Pancreas (tissue), 10 donors: ENCODE data around the gene YBX1. TPM values are rescaled to one million over a fixed set of nuclear protein-coding genes. Genes with fewer than 3 reads are reported as not detected.
A peak's percentile ranks its signal among the peaks of the same experiment; 100 is the strongest.

ENCODE experiments used
- ATAC-seq, 4 donors: fragments of 200-7000 bp; cut with Tn5 transposase; one replicate each; pipeline versions ENCODE4 v1.8.0 to v1.9.1; 2020; ENCODE audit warnings: mild to moderate bottlenecking in 4 of 4, moderate library complexity in 4 of 4
- DNase-seq, 6 donors: peaks; one replicate each; pipeline ENCODE4 v3.0.0-alpha.2; 2020
- FAIRE-seq: peaks from 2 replicates; lab custom pipeline; 2012; peaks lifted over from hg19 to GRCh38; lab: Jason Lieb, UNC
- H3K27ac ChIP-seq, 4 donors: fragments of 200-600 bp; sonication (generic); 1 replicate in 3 of 4; 2 replicates in 1 of 4; pipeline versions ENCODE4 v1.5.0 to v1.8.0; 2020
- H3K27me3 ChIP-seq, 4 donors: fragments of 200-600 bp; one replicate each; pipeline ENCODE4 v1.8.0; 2021
- H3K36me3 ChIP-seq, 3 donors: fragments of 200-600 bp; sonication (generic) in 1 of 3; one replicate each; pipeline versions ENCODE4 v1.5.0 to v1.8.0; 2020 to 2021
- H3K4me1 ChIP-seq, 3 donors: fragments of 200-600 bp; one replicate each; pipeline ENCODE4 v1.8.0; 2021
- H3K4me3 ChIP-seq, 4 donors: fragments of 200-600 bp; sonication (generic) in 2 of 4; one replicate each; pipeline versions ENCODE4 v1.5.0 to v1.8.0; 2020 to 2021
- H3K9me3 ChIP-seq, 4 donors: fragments of 200-600 bp; one replicate each; pipeline ENCODE4 v1.8.0; 2021
- CTCF ChIP-seq, 4 donors: fragments of 200-600 bp; sonication (generic) in 3 of 4; IDR thresholded peaks; one replicate each; pipeline versions ENCODE4 v1.5.0 to v1.8.0; 2021; ENCODE audit warnings: antibody characterized with exemption in 4 of 4
- WGBS, 2 donors: extraction: QIAGEN DNeasy Blood & Tissue Kit; methylation state at CpG; one replicate each; pipeline ENCODE4 v1.1.7; 2013; 5-methylcytosine and 5-hydroxymethylcytosine counted together
- intact Hi-C, 3 donors: fragments of 100-400 bp; cut with DNase I; formaldehyde crosslinking; loops; one replicate each; pipeline versions ENCODE4 v1.11.1 to v1.14.2; 2022
- polyA plus RNA-seq, 2 donors: library from polyadenylated mRNA; stranded (reverse); fragments of 200-250 nt; gene quantifications; one replicate each; pipeline ENCODE4 v1.2.3, GENCODE V29; 2013
- total RNA-seq, 6 donors: library from RNA; stranded (reverse); fragmentation: NEBNext Ultra II Directional in 4 of 6; extraction: Animal tissue kit (Norgen Biotek cat#: 25700) in 4 of 6; gene quantifications; one replicate each; pipeline versions ENCODE4 v1.2.1 to v1.2.4, GENCODE V29; 2021 to 2023
- donor health status: healthy with polysubstance abuse.
- donor health status: DM: no; HTN: no; CAD: no; lungs with moderate emphysema.
- donor health status: DM: no; HTN: no; CAD: no.
- donor health status: control.
- donor health status: control.
- donor health status: Bipolar disorder and iron deficiency.
- donor health status: DM: yes; HTN: yes; CAD: no.
- donor health status: DM: no; HTN: no; CAD: no.
- donor health status: DM: no; HTN: no; CAD: no.
- donor health status: DM: yes; HTN: yes; CAD: no.

YBX1 gene
- total and polyA plus RNA-seq, 8 donors = 97.4 to 240 (median 196) TPM

DNA sequence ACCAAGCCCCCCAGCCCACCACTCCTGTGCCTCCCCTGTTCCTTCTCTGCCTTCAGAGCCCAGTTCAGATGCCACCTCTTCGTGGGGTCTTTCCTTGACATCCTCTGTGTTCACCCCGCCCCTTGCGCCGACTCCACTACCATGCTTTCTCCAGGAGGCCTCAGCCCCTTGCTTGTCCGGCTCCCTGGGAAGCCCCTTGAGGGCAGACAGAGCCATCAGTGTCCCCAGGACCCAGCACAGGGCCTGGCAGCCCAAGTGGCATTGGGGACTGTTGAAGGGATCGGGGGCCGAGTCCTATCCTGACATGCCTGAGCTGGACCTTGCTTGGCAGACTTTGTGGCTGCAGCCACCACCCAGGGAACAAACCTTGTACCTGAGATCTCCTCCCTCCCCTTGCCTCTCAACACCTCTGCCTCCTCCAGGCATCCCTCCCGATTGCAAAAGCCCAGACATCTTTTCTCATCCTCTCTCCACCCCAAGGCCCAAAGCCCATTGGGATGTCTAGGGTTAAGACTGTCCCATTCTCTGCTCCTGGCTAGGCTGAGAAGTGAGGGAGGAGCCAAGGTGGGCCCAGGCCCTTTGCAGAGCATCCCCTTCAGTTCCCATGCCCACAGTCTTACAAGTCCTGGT is 54.5 kb downstream of the YBX1 start:
- Histone ChIP-seq H3K27ac (no peak overlapping the region), H3K9me3 (no peaks in the 10 kb centered on the region), H3K4me3 (no peak overlapping the region), H3K4me1 (no peaks in the 10 kb centered on the region), H3K36me3 (no peaks in the 10 kb centered on the region), H3K27me3 (no peaks in the 10 kb centered on the region)
- ATAC-seq = no peak
- WGBS, 2 donors = 88 to 97% methylated on average over 7 to 8 of the region's 8 CpGs
- DNase-seq = no peak
- no peak for TF ChIP-seq CTCF (IDR thresholded peaks at IDR 0.05)
- no peak for FAIRE-seq
- intact Hi-C loops = no loop called here

GRCh38 chr1:42737257-42737656 is 55.0 kb downstream of the YBX1 start:
- no peak for FAIRE-seq
- WGBS, 2 donors = 33 to 38% methylated on average over 5 of the region's 5 CpGs
- peak; percentile 60 to 87 (median 76) for DNase-seq
- Histone ChIP-seq H3K36me3 (no peaks in the 10 kb centered on the region), H3K9me3 (no peaks in the 10 kb centered on the region), H3K27me3 (no peaks in the 10 kb centered on the region), H3K4me3 (no peak overlapping the region), H3K4me1 (no peaks in the 10 kb centered on the region), H3K27ac (no peak overlapping the region)
- peak; percentile 72 to 91 (median 88) for ATAC-seq
- intact Hi-C loops = no loop called here
- no peak for TF ChIP-seq CTCF (IDR thresholded peaks at IDR 0.05)

DNA sequence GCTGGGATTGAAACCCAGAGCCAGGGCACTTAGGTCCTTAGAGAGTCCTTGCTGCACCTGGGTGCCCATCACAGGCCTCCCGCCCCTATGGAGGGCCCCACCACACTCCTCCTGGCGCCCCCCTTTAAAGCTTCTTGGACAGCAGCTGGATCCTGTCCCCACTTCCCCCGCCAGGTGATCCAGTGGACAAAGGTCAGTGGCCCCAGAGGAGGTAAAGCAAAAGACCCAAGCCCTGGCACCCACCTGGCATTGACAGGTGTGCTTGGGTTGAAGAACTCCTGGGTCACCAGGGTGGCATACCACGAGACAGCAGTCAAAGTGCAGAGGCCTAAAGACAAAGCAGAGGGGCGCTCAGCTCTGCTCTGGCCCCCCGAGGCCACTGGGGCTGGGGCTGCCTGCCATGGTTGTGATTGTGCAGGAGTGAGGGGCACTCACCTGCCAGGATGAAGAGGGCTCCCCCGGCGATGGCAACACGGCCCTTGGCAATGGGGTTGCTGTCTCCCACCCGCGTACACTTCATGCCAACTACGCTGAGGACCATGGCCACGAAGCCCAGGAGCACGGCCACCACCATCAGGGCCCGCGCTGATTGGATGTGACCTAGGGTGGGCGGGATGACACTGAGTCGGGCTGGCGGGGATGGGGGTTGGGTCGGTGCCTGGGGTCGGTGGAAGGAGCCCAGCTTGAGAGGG is 55.9 kb downstream of the YBX1 start:
- intact Hi-C loops = no loop called here
- FAIRE-seq (no peak), DNase-seq (peak in 1 of 6 donors; percentile 72), ATAC-seq (no peak)
- WGBS, 2 donors = 85% methylated on average over 21 of the region's 21 CpGs
- no peak overlapping the region for H3K27ac ChIP-seq
- TF ChIP-seq CTCF (IDR thresholded peaks at IDR 0.05) = no peak
- H3K36me3 ChIP-seq = no peaks in the 10 kb centered on the region
- H3K4me1 ChIP-seq = no peaks in the 10 kb centered on the region
- no peaks in the 10 kb centered on the region for H3K9me3 ChIP-seq
- H3K27me3 ChIP-seq = no peaks in the 10 kb centered on the region
- no peak overlapping the region for H3K4me3 ChIP-seq

DNA sequence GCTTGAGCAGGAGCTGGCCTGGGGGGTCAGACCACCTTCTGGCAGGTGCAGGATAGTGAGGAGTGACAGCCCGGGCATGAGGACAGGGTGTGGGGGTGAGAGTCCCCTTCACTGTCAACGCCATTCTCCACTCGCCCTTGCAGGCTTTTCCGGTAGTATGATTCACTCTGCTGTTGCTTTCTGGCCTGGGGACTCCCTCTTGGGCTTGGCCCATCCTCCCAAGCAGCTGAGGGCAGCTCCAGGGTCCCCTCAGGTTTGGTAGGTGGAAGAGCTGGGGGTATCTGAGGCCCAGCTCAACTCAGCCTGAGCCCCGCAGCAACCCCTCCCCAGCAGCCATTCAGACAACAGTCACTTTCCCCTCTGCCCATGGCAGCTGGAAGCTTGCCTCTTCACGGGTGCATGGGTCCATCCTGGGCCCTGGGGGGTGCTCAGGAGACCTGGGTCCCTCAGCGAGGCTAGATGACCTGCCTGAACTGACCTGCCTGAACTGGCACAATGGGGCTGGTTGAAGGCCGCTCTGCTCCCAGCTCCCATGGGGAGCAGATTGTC is 56.5 kb downstream of the YBX1 start:
- Histone ChIP-seq H3K4me3 (no peak overlapping the region), H3K27me3 (no peaks in the 10 kb centered on the region), H3K36me3 (no peaks in the 10 kb centered on the region), H3K9me3 (no peaks in the 10 kb centered on the region), H3K4me1 (no peaks in the 10 kb centered on the region), H3K27ac (no peak overlapping the region)
- DNase-seq (no peak), FAIRE-seq (no peak), ATAC-seq (no peak)
- TF ChIP-seq CTCF (IDR thresholded peaks at IDR 0.05) = no peak
- 82% methylated on average over 8 of the region's 8 CpGs for WGBS, 2 donors
- intact Hi-C loops = no loop called here
